Endodermal cell (in vitro differentiated cells): ENCODE results near the gene KCNMB4. TPM values are rescaled to one million over a fixed set of nuclear protein-coding genes. Genes with fewer than 3 reads are reported as not detected.

ENCODE experiments used
- DNase-seq: peaks from one replicate; pipeline ENCODE4 v3.0.0-alpha.2; 2017
- H3K27ac ChIP-seq: 2 replicates; pipeline ENCODE4 v1.5.1; 2013; ENCODE audit warnings: mild to moderate bottlenecking, low read depth, low read length, moderate library complexity
- H3K27me3 ChIP-seq: 2 replicates; pipeline ENCODE4 v1.6.1; 2013; ENCODE audit warnings: mild to moderate bottlenecking, low read length, moderate library complexity; ENCODE audit not compliant: insufficient read depth, control insufficient read depth, poor library complexity, severe bottlenecking
- H3K36me3 ChIP-seq: 2 replicates; pipeline ENCODE4 v1.7.0; 2013; ENCODE audit warnings: mild to moderate bottlenecking, low read length, moderate library complexity; ENCODE audit not compliant: control insufficient read depth, insufficient read depth
- H3K4me1 ChIP-seq: one replicate; pipeline ENCODE4 v1.7.0; 2013; ENCODE audit warnings: low read length; ENCODE audit not compliant: control insufficient read depth, insufficient read depth
- H3K4me3 ChIP-seq: 2 replicates; pipeline ENCODE4 v1.5.1; 2013; ENCODE audit warnings: mild to moderate bottlenecking, low read length, moderate library complexity
- H3K9ac ChIP-seq: 2 replicates; pipeline ENCODE4 v1.6.1; 2013; ENCODE audit warnings: mild to moderate bottlenecking, low read length, moderate library complexity; ENCODE audit not compliant: poor library complexity, severe bottlenecking; ENCODE audit errors: extremely low read depth
- H3K9me3 ChIP-seq: 2 replicates; pipeline ENCODE4 v1.6.1; 2013; ENCODE audit warnings: mild to moderate bottlenecking, low read length, moderate library complexity; ENCODE audit not compliant: control insufficient read depth
- H3K27ac Mint-ChIP-seq: 2 replicates; pipeline ENCODE4 v1.8.0; 2020; ENCODE audit warnings: mixed read lengths
- H3K27me3 Mint-ChIP-seq: 2 replicates; pipeline ENCODE4 v1.8.0; 2021; ENCODE audit warnings: mild to moderate bottlenecking, mixed read lengths; ENCODE audit not compliant: insufficient read depth
- H3K36me3 Mint-ChIP-seq: 2 replicates; pipeline ENCODE4 v1.8.0; 2020; ENCODE audit warnings: low read depth, mixed read lengths
- H3K4me1 Mint-ChIP-seq: 2 replicates; pipeline ENCODE4 v1.8.0; 2020; ENCODE audit warnings: mixed read lengths
- H3K4me3 Mint-ChIP-seq: 2 replicates; pipeline ENCODE4 v1.8.0; 2020; ENCODE audit warnings: mild to moderate bottlenecking, moderate library complexity, mixed read lengths
- H3K9me3 Mint-ChIP-seq: 2 replicates; pipeline ENCODE4 v1.8.0; 2020; ENCODE audit warnings: mild to moderate bottlenecking, mixed read lengths
- CTCF ChIP-seq: fragments of 200-600 bp; sonication (generic); conservative IDR thresholded peaks from 2 replicates; pipeline ENCODE4 v1.5.0; 2021; ENCODE audit warnings: antibody characterized with exemption, mild to moderate bottlenecking
- WGBS, 2 experiments: methylation state at CpG; one replicate each; pipeline versions ENCODE4 v1.1.5 to v1.1.7; 2013; ENCODE audit warnings: missing lambda C conversion rate in 2 of 2, mixed read lengths in 1 of 2; ENCODE audit not compliant: insufficient coverage in 1 of 2, insufficient read length in 1 of 2; 5-methylcytosine and 5-hydroxymethylcytosine counted together
- total RNA-seq, 2 donors: library from RNA; stranded (reverse); fragmentation: NEBNext Ultra II Directional in 1 of 2; extraction: Animal tissue kit (Norgen Biotek cat#: 25700) in 1 of 2; gene quantifications; 2 replicates in 1 of 2; 3 replicates in 1 of 2; pipeline ENCODE4 v1.2.1, GENCODE V29; 2021

KCNMB4 gene
- total RNA-seq, 2 donors from 2014 or later: 11.9 to 13.1 TPM

GRCh38 chr12:70360218-70360617 lies 5.9 kb upstream of the KCNMB4 start:
- no peak for TF ChIP-seq CTCF
- H3K9ac ChIP-seq: no peak overlapping the region
- no peaks in the 10 kb centered on the region for H3K36me3 Mint-ChIP-seq

DNA sequence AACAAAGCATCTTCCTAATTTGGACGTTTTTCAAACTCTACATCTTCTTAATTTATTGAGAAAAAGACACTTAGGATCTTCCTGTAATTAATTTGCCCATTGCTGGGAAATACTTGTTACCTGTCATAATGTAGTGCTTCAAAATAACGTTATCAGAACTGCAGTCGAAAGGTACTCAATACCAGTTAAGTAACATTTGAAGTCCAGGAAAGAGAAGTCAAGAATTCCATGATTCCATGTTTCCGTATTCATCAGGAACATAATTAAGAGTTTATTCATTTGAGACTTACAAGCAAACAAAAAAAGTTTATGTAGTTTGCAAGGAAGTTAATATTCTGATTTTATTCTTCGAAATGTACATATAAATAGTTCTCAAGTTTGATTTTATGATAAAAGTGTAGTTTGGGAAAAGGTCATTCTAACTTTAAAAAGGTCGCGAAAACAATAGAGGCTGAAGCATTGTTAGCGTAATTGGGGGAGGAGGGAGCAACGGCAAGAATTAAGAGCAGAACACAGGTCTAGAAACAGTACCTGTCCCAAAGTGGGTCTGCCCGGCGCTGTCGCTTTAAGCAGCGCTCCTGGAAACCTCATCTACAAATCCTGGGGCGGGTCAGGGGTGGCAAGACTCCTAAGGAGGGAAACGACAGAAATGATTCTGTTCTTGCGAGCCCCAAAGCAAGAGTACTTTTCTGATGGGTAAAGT lies 1.2 kb upstream of the KCNMB4 start:
- Histone ChIP-seq H3K9ac (peak overlapping the region; percentile 53), H3K36me3 (no peaks in the 10 kb centered on the region), H3K4me1 (no peaks in the 10 kb centered on the region), H3K4me3 (peak overlapping the region; percentile 87), H3K27ac (no peak overlapping the region), H3K27me3 (peaks cover 6% of the 10 kb centered on the region), H3K9me3 (peaks cover 6% of the 10 kb centered on the region)
- no peak for DNase-seq
- H3K9me3 Mint-ChIP-seq: no peaks in the 10 kb centered on the region
- 30 to 32% methylated on average over 12 to 16 of the region's 16 CpGs for WGBS, 2 experiments
- H3K4me3 Mint-ChIP-seq: peak overlapping the region; percentile 94
- peaks cover under 1% of the 10 kb centered on the region for H3K36me3 Mint-ChIP-seq
- no peak for TF ChIP-seq CTCF
- peaks cover 16% of the 10 kb centered on the region for H3K27me3 Mint-ChIP-seq
- H3K27ac Mint-ChIP-seq: no peak overlapping the region
- peaks cover 13% of the 10 kb centered on the region for H3K4me1 Mint-ChIP-seq

More at GRCh38 chr12:70360218-70360617, 5.9 kb upstream of the KCNMB4 start:
- Histone ChIP-seq H3K4me1 (no peaks in the 10 kb centered on the region), H3K4me3 (no peak overlapping the region), H3K9me3 (peaks cover 6% of the 10 kb centered on the region), H3K36me3 (peaks cover 7% of the 10 kb centered on the region), H3K27me3 (peaks cover 6% of the 10 kb centered on the region), H3K27ac (no peak overlapping the region)
- Mint-ChIP-seq H3K27me3 (peaks cover 13% of the 10 kb centered on the region), H3K9me3 (no peaks in the 10 kb centered on the region), H3K4me3 (no peak overlapping the region), H3K27ac (no peak overlapping the region), H3K4me1 (peaks cover 7% of the 10 kb centered on the region)
- no peak for DNase-seq

DNA sequence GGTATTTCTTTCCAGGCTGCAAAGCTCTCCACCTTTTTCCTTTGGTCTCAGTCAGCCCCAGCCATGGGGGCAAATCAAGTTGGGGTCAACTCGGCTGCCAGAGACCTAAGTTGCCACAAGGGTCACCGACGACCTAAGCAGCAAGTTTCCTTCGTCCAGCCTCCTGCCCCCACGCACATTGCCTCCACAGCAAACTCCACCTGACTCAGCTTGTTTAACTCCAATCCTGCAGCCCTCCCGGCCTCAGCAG lies 767 bp upstream of the KCNMB4 start:
- WGBS, 2 experiments: 1% methylated on average over 6 of the region's 6 CpGs; no CpG with 5 or more reads in 1 of the 2 experiments
- Mint-ChIP-seq H3K36me3 (peaks cover 3% of the 10 kb centered on the region), H3K9me3 (no peaks in the 10 kb centered on the region), H3K4me3 (peak overlapping the region; percentile 94), H3K27me3 (peaks cover 16% of the 10 kb centered on the region), H3K4me1 (peaks cover 12% of the 10 kb centered on the region), H3K27ac (peak overlapping the region; percentile 72)
- Histone ChIP-seq H3K27ac (no peak overlapping the region), H3K9me3 (peaks cover 6% of the 10 kb centered on the region), H3K4me1 (no peaks in the 10 kb centered on the region), H3K4me3 (peak overlapping the region; percentile 87), H3K9ac (peak overlapping the region; percentile 53), H3K36me3 (no peaks in the 10 kb centered on the region), H3K27me3 (peaks cover 6% of the 10 kb centered on the region)
- DNase-seq: peak; percentile 85
- no peak for TF ChIP-seq CTCF
